ENCODE results near the gene SLC26A9.
A peak's percentile ranks its signal among the peaks of the same experiment; 100 is the strongest.

SLC26A9 gene

GRCh38 chr1:205927676-205928075 is 15.6 kb downstream of the SLC26A9 start:
- FAIRE-seq (no peak), DNase-seq (ENCODE audit: insufficient read length, low spot score) (no peak)

GRCh38 chr1:205927247-205927646 is 16.0 kb downstream of the SLC26A9 start:
- FAIRE-seq (no peak), DNase-seq (ENCODE audit: insufficient read length, low spot score) (no peak)

- no peak for FAIRE-seq
Measured at GRCh38 chr1:205926636-205927035, 16.6 kb downstream of the SLC26A9 start.

GRCh38 chr1:205926213-205926612 is 17.0 kb downstream of the SLC26A9 start:
- FAIRE-seq (no peak), DNase-seq (ENCODE audit: insufficient read length, low spot score) (no peak)

More at GRCh38 chr1:205926636-205927035, 16.6 kb downstream of the SLC26A9 start:
- no peak for DNase-seq (ENCODE audit: insufficient read length, low spot score)

- no peak for FAIRE-seq
- no peak for DNase-seq (ENCODE audit: insufficient read length, low spot score)
Measured at GRCh38 chr1:205925736-205926135, 17.5 kb downstream of the SLC26A9 start.

GRCh38 chr1:205924460-205924790 is 18.8 kb downstream of the SLC26A9 start:
- no peak for DNase-seq (ENCODE audit: insufficient read length, low spot score)
- FAIRE-seq: no peak

- DNase-seq (ENCODE audit: insufficient read length, low spot score) (no peak), FAIRE-seq (no peak)
Measured at GRCh38 chr1:205923651-205924459, 19.4 kb downstream of the SLC26A9 start.

- FAIRE-seq (no peak), DNase-seq (ENCODE audit: insufficient read length, low spot score) (no peak)
Measured at GRCh38 chr1:205922806-205923205, 20.4 kb downstream of the SLC26A9 start.

- FAIRE-seq: no peak
- no peak for DNase-seq (ENCODE audit: insufficient read length, low spot score)
Measured at GRCh38 chr1:205922314-205922713, 20.9 kb downstream of the SLC26A9 start.

- FAIRE-seq: no peak
- DNase-seq (ENCODE audit: insufficient read length, low spot score): no peak
Measured at GRCh38 chr1:205921570-205921909, 21.7 kb downstream of the SLC26A9 start.

- FAIRE-seq (no peak), DNase-seq (ENCODE audit: insufficient read length, low spot score) (no peak)
Measured at GRCh38 chr1:205920861-205921569, 22.2 kb downstream of the SLC26A9 start.

- DNase-seq (ENCODE audit: insufficient read length, low spot score) (no peak), FAIRE-seq (no peak)
Measured at GRCh38 chr1:205920159-205920558, 23.1 kb downstream of the SLC26A9 start.

- peak; percentile 87 for FAIRE-seq
Measured at GRCh38 chr1:205918955-205919746, 24.1 kb downstream of the SLC26A9 start.

GRCh38 chr1:205917466-205918238 is 25.6 kb downstream of the SLC26A9 start:
- no peak for DNase-seq (ENCODE audit: insufficient read length, low spot score)
- no peak for FAIRE-seq

More at GRCh38 chr1:205918955-205919746, 24.1 kb downstream of the SLC26A9 start:
- peak; percentile 81 for DNase-seq (ENCODE audit: insufficient read length, low spot score)

GRCh38 chr1:205916541-205916940 is 26.7 kb downstream of the SLC26A9 start:
- no peak for DNase-seq (ENCODE audit: insufficient read length, low spot score)
- FAIRE-seq: no peak

GRCh38 chr1:205915354-205915990 is 27.8 kb downstream of the SLC26A9 start:
- DNase-seq (ENCODE audit: insufficient read length, low spot score) (no peak), FAIRE-seq (no peak)

- DNase-seq (ENCODE audit: insufficient read length, low spot score) (no peak), FAIRE-seq (no peak)
Measured at GRCh38 chr1:205914730-205915129, 28.5 kb downstream of the SLC26A9 start.

- no peak for FAIRE-seq
- no peak for DNase-seq (ENCODE audit: insufficient read length, low spot score)
Measured at GRCh38 chr1:205914155-205914507, 29.1 kb downstream of the SLC26A9 start.

- FAIRE-seq (no peak), DNase-seq (ENCODE audit: insufficient read length, low spot score) (no peak)
Measured at GRCh38 chr1:205913451-205914154, 29.7 kb downstream of the SLC26A9 start.

GRCh38 chr1:205907794-205908193 is 35.5 kb downstream of the SLC26A9 start:
- FAIRE-seq: no peak
- DNase-seq (ENCODE audit: insufficient read length, low spot score): no peak
